ENCODE data around the gene NEK6. TPM values are rescaled to one million over a fixed set of nuclear protein-coding genes. Genes with fewer than 3 reads are reported as not detected.

NEK6 gene
- total RNA-seq, 2 donors from 2014 or later, result 15.5 to 23.6 TPM

- no peaks in the 10 kb centered on the region for H3K9me3 ChIP-seq
- DNase-seq, result no peak
- H3K36me3 ChIP-seq (replicated peaks in 1 of 2; ENCODE audit: insufficient read depth in 1 of 2, low read depth in 2 of 2), result peaks cover 14 to 36% of the 10 kb centered on the region in 2 donors
- no peak overlapping the region for H3K4me3 ChIP-seq
- WGBS, 2 donors, result 88% methylated on average over 8 of the region's 8 CpGs
- no peak overlapping the region for H3K27ac ChIP-seq
- TF ChIP-seq POLR2A (IDR thresholded peaks at IDR 0.05) (no peak), CTCF (IDR thresholded peaks at IDR 0.05) (no peak)
- intact Hi-C loops (cut with DNase I), result no loop called here
- H3K27me3 ChIP-seq, result no peaks in the 10 kb centered on the region
- ATAC-seq, result no peak
- peaks cover under 1% of the 10 kb centered on the region for H3K4me1 ChIP-seq
These were observed 94.9 kb downstream of the NEK6 start for GRCh38 chr9:124352616-124353015.

GRCh38 chr9:124353166-124353768, 95.5 kb downstream of the NEK6 start:
- 94 to 96% methylated on average over 7 of the region's 7 CpGs for WGBS, 2 donors
- no peak for TF ChIP-seq POLR2A (IDR thresholded peaks at IDR 0.05)
- no peak for TF ChIP-seq CTCF (IDR thresholded peaks at IDR 0.05)

GRCh38 chr9:124353811-124354274, 96.1 kb downstream of the NEK6 start:
- ATAC-seq (no peak), DNase-seq (no peak)
- 80 to 86% methylated on average over 4 of the region's 4 CpGs for WGBS, 2 donors
- H3K4me1 ChIP-seq, result peaks cover 5% of the 10 kb centered on the region
- H3K9me3 ChIP-seq, result no peaks in the 10 kb centered on the region
- H3K27ac ChIP-seq, result no peak overlapping the region
- H3K4me3 ChIP-seq, result no peak overlapping the region
- intact Hi-C loops (cut with DNase I), result no loop called here
- H3K36me3 ChIP-seq (replicated peaks in 1 of 2; ENCODE audit: insufficient read depth in 1 of 2, low read depth in 2 of 2), result peaks cover 14 to 31% of the 10 kb centered on the region in 2 donors
- TF ChIP-seq POLR2A (IDR thresholded peaks at IDR 0.05), result no peak
- TF ChIP-seq CTCF (IDR thresholded peaks at IDR 0.05), result no peak
- H3K27me3 ChIP-seq, result no peaks in the 10 kb centered on the region

More at GRCh38 chr9:124353166-124353768, 95.5 kb downstream of the NEK6 start:
- DNase-seq, result no peak
- ATAC-seq, result no peak
- H3K27ac ChIP-seq, result no peak overlapping the region
- H3K4me3 ChIP-seq, result no peak overlapping the region
- no peaks in the 10 kb centered on the region for H3K9me3 ChIP-seq
- H3K4me1 ChIP-seq, result peaks cover 5% of the 10 kb centered on the region
- intact Hi-C loops (cut with DNase I), result no loop called here
- H3K36me3 ChIP-seq (replicated peaks in 1 of 2; ENCODE audit: insufficient read depth in 1 of 2, low read depth in 2 of 2), result peaks cover 14 to 35% of the 10 kb centered on the region in 2 donors
- no peaks in the 10 kb centered on the region for H3K27me3 ChIP-seq

- 90 to 91% methylated on average over 7 to 17 of the region's 17 CpGs for WGBS, 2 donors
- no peaks in the 10 kb centered on the region for H3K27me3 ChIP-seq
- TF ChIP-seq CTCF (IDR thresholded peaks at IDR 0.05), result no peak
- no peak for TF ChIP-seq POLR2A (IDR thresholded peaks at IDR 0.05)
- intact Hi-C loops (cut with DNase I), result no loop called here
- peaks cover 8% of the 10 kb centered on the region for H3K4me1 ChIP-seq
- no peaks in the 10 kb centered on the region for H3K9me3 ChIP-seq
- peaks cover 14 to 26% of the 10 kb centered on the region in 2 donors for H3K36me3 ChIP-seq (replicated peaks in 1 of 2; ENCODE audit: insufficient read depth in 1 of 2, low read depth in 2 of 2)
- no peak overlapping the region for H3K4me3 ChIP-seq
- DNase-seq (no peak), ATAC-seq (no peak)
- no peak overlapping the region for H3K27ac ChIP-seq
These were observed 96.7 kb downstream of the NEK6 start for GRCh38 chr9:124354346-124355038.

All from body of pancreas (tissue), 4 donors.